Activated CD4-positive, alpha-beta T cell treated with anti-CD3 and anti-CD28 coated beads, Interleukin-2, amount 50 U/mL, for 4 hours (primary cell): ENCODE results near the gene PRRC1.
"Not testable (repeated sequence)": the region's sequence is repeated elsewhere in the genome, so short reads cannot be mapped to it uniquely, and the experiment has no call there.

Experiments used
- DNase-seq, 2 experiments: peaks; one replicate each; pipeline ENCODE4 v3.0.0-alpha.2; 2020

Gene PRRC1

GRCh38 chr5:127517480-127518318, at the start of gene PRRC1:
Gene PRRC1, plus strand, starts transcription at chr5:127517640. Its CDS starts 5,840 bp downstream, at chr5:127523480.
- DNase-seq = peak; percentile 76 to 77

DNA sequence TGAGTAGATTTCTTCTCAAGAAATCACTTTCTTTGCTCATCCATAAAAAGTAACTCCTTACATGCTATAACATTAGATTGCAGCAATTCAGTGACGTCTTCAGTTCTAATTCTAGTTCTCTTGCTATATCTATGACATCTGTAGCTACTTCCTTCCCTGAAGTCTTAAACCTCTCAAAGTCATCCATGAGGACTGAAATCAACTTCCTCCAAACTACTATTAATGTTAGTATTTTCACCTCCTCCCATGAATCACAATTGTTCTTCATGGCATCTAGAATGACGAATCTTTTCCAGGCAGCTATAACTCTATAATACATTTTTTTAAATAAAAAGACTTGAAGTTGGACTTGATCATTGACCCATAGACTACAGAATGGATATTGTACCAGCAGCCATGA, 46.2 kb upstream of the PRRC1 start:
- no peak for DNase-seq

DNA sequence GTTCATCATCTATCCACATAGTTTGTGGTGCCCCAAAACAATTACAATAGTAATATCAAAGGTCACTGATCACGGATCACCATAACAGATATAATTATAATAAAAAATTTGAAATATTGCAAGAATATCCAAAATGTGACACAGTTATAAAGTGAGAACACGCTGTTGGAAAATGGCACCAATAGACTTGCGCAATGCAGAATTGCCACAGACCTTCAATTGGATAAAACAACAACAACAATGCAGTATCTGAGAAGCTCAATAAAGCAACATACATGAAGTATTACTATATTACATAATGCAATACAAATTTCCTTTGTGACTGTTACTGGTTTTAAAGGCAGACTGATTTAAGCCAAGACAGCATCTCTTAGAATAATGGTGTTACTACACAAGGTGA, 44.7 kb upstream of the PRRC1 start:
- no peak for DNase-seq

GRCh38 chr5:127486471-127486870, 31.0 kb upstream of the PRRC1 start:
- no peak for DNase-seq

GRCh38 chr5:127492854-127493738, 24.3 kb upstream of the PRRC1 start:
- DNase-seq = no peak

DNA sequence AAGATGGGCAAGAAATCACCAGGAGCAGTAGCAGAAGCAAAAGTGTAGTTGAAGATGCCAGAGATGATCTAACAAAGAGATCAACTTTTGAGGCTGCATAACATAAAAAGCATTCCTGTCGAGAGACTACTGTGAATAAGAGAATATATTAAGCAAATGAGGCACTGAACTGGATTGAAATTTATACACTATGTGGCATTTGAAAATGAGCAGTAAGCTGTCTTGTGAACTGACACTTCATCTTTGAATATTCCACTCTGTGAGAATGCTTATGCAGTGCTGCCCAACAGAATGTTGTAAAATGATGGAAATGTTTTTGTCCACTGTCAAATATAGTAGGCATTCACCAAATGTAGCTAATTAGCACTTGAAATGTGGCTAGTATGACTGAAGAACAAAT, 18.9 kb upstream of the PRRC1 start:
- DNase-seq = no peak

GRCh38 chr5:127505905-127506304, 11.5 kb upstream of the PRRC1 start:
- no peak for DNase-seq

DNA sequence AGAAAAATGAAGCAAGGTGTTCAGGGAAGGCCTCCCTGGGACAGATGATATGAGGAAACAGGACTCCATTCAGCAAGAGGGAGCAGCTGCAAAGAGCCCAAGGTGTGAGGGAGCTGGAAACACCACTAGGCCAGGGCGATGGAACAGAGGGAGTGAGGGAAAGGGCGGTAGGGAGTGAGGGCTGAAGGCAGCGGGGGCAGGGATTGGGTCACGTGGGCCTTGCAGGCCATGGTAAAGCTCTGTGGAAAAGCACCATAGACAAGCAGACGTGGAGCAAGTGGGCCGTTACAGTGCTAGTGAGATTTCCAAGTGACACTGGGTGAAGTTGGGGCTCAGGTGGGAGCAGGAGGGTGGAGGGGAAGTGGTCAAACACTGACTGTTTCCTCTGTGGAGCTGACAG, 10.8 kb upstream of the PRRC1 start:
- no peak for DNase-seq

DNA sequence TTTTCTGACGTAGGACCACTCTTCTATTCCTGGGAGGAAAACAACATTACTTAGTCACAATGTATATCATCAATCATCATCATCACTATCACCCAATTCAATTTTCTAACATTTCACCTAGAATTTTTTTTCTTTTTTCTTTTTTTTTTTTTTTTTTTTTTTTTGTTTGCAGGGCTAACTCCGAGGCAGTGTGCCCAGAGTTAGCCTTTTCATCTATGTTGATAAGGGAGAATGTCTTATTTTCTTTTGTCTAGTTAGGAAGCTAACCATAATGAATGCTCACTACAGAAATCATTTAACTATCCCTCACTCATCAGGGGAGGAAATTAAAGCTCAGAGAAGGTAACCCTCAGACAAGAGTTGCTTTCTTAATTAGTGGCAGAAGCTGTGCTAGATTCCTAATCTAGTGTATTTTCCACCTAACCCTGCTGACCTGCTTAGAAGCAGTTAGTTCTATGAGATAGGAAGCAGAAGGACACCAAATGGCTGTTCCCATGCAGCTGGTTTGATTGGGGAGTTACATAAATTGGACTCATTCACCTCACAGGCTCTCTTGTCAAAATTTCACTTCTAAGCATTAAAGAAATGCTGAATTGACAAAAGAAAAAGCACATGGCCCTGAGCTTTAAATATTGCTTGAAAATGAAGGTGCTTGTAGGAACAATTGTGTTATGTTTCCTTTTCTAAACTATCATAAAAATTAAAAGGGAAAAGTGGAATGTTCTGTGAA, 8.6 kb upstream of the PRRC1 start:
- DNase-seq = no peak

- DNase-seq = no peak
Observed at GRCh38 chr5:127513408-127513970, 4.0 kb upstream of the PRRC1 start.

GRCh38 chr5:127514816-127515215, 2.6 kb upstream of the PRRC1 start:
- no peak for DNase-seq

GRCh38 chr5:127515693-127516440, 1.6 kb upstream of the PRRC1 start:
- DNase-seq = no peak

GRCh38 chr5:127517110-127517479, 345 bp upstream of the PRRC1 start:
- no peak for DNase-seq

DNA sequence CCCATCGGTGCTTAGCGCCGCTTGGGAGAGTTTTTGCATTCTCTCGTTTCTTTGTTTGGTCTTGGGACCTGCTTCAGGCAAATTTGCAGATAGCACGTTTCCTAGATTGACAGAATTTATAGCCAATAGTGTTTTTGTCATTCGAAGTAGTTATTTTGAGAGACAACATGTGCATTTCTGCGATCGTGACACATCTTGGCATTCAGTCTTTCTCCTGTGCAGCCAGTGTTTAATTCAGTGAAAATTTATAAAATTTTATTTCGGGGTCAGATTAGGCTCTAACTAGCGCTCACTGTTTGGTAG, 830 bp downstream of the PRRC1 start:
- DNase-seq = no peak

GRCh38 chr5:127519527-127519926, 2.1 kb downstream of the PRRC1 start:
- DNase-seq = no peak

GRCh38 chr5:127521138-127521770, 3.8 kb downstream of the PRRC1 start:
- no peak for DNase-seq

DNA sequence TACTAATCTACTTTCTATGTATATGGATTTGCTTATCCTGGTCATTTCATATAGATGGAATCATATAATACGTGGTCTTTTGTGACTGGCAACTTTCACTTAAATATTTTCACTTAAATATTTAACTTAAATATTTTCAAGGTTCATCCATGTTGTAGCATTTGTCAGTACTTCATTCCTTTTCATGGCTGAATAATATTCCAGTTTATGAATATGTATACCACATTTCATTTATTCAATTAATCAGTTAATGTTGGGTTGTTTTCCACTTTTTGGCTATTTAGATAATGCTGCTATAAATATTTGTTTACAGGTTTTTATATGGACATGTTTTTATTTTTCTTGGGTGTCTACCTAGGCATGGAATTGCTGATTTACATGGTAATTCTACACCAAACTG, 7.7 kb downstream of the PRRC1 start:
- DNase-seq = no peak

- no peak for DNase-seq
Observed at GRCh38 chr5:127529904-127530682, 12.7 kb downstream of the PRRC1 start.

DNA sequence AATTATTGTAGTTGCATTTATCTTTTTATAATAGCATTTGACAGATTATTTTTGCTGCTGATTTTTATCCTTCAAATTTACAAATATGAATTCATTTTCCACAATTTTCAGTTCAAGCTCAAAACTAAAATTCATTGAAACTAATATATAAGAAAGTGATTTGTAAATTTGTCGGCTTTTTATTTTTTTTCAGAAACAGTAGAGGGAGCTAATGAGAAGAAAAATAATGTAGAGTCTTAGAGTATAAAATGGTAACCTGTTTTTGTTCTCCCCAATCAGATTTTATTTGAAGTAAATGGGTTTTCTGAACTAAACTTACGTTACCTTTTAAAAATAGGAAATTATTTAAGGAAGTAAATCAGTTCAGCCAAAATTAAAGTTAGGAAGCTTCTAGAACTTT, 19.2 kb downstream of the PRRC1 start:
- DNase-seq = no peak

GRCh38 chr5:127540553-127540952, 23.1 kb downstream of the PRRC1 start:
- DNase-seq = not testable (repeated sequence)

DNA sequence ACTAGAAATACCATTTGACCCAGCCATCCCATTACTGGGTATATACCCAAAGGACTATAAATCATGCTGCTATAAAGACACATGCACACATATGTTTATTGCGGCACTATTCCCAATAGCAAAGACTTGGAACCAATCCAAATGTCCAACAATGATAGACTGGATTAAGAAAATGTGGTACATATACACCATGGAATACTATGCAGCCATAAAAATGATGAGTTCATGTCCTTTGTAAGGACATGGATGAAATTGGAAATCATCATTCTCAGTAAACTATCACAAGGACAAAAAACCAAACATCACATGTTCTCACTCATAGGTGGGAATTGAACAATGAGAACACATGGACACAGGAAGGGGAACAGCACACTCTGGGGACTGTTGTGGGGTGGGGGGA, 27.8 kb downstream of the PRRC1 start:
- DNase-seq = not testable (repeated sequence)
